HUES48 (cell line): Measurements from ENCODE around the gene TPSG1.
"Not testable (repeated sequence)": the region's sequence is repeated elsewhere in the genome, so short reads cannot be mapped to it uniquely, and the experiment has no call there.

Experiments used
- H3K27ac ChIP-seq: one replicate; pipeline ENCODE4 v1.7.0; 2013; ENCODE audit warnings: low read depth, low read length, inconsistent platforms
- H3K27me3 ChIP-seq: 2 replicates; pipeline ENCODE4 v1.6.1; 2013; ENCODE audit warnings: mild to moderate bottlenecking, low read length; ENCODE audit not compliant: control insufficient read depth, insufficient read depth
- H3K36me3 ChIP-seq: 2 replicates; pipeline ENCODE4 v1.6.1; 2013; ENCODE audit warnings: low read length; ENCODE audit not compliant: control insufficient read depth, insufficient read depth
- H3K4me1 ChIP-seq: 2 replicates; pipeline ENCODE4 v1.6.1; 2013; ENCODE audit warnings: mild to moderate bottlenecking, low read length; ENCODE audit not compliant: control insufficient read depth, insufficient read depth
- H3K4me3 ChIP-seq: 2 replicates; pipeline ENCODE4 v1.5.1; 2013; ENCODE audit warnings: mild to moderate bottlenecking, low read depth, low read length
- H3K9ac ChIP-seq: 2 replicates; pipeline ENCODE4 v1.6.1; 2013; ENCODE audit warnings: mild to moderate bottlenecking, low read depth, low read length, moderate library complexity
- H3K9me3 ChIP-seq: 2 replicates; pipeline ENCODE4 v1.6.1; 2013; ENCODE audit warnings: low read length; ENCODE audit not compliant: control insufficient read depth, insufficient read depth

The TPSG1 gene

GRCh38 chr16:1190789-1191188 lies 34.3 kb downstream of the TPSG1 start:
- H3K27me3 ChIP-seq, H3K36me3 ChIP-seq, H3K4me1 ChIP-seq, H3K9ac ChIP-seq, H3K9me3 ChIP-seq, H3K27ac ChIP-seq, H3K4me3 ChIP-seq: not testable (repeated sequence)

- no peak overlapping the region for H3K9ac ChIP-seq
- no peaks in the 10 kb centered on the region for H3K27me3 ChIP-seq
These were observed 35.6 kb downstream of the TPSG1 start for GRCh38 chr16:1189455-1189854.

GRCh38 chr16:1188432-1189189 lies 36.5 kb downstream of the TPSG1 start:
- H3K9me3 ChIP-seq, result no peaks in the 10 kb centered on the region
- no peaks in the 10 kb centered on the region for H3K27me3 ChIP-seq
- no peaks in the 10 kb centered on the region for H3K36me3 ChIP-seq
- H3K27ac ChIP-seq, result no peak overlapping the region
- no peak overlapping the region for H3K4me3 ChIP-seq
- H3K4me1 ChIP-seq, result no peaks in the 10 kb centered on the region; the same call in 1 of the 2 replicates
- no peak overlapping the region for H3K9ac ChIP-seq

More at GRCh38 chr16:1189455-1189854, 35.6 kb downstream of the TPSG1 start:
- Histone ChIP-seq H3K4me3 (no peak overlapping the region), H3K9me3 (no peaks in the 10 kb centered on the region), H3K4me1 (no peaks in the 10 kb centered on the region; the same call in 1 of the 2 replicates), H3K36me3 (no peaks in the 10 kb centered on the region), H3K27ac (no peak overlapping the region)

GRCh38 chr16:1185460-1186207 lies 39.4 kb downstream of the TPSG1 start:
- H3K4me3 ChIP-seq, H3K27ac ChIP-seq, H3K36me3 ChIP-seq, H3K27me3 ChIP-seq, H3K4me1 ChIP-seq, H3K9me3 ChIP-seq, H3K9ac ChIP-seq: not testable (repeated sequence)

- Histone ChIP-seq H3K9ac (no peak overlapping the region), H3K4me3 (no peak overlapping the region), H3K4me1 (no peaks in the 10 kb centered on the region), H3K27ac (no peak overlapping the region), H3K27me3 (no peaks in the 10 kb centered on the region), H3K9me3 (no peaks in the 10 kb centered on the region), H3K36me3 (no peaks in the 10 kb centered on the region)
These were observed 40.1 kb downstream of the TPSG1 start for GRCh38 chr16:1184980-1185379.

GRCh38 chr16:1184156-1184868 lies 40.8 kb downstream of the TPSG1 start:
- Histone ChIP-seq H3K4me1 (no peaks in the 10 kb centered on the region), H3K9ac (no peak overlapping the region), H3K27me3 (no peaks in the 10 kb centered on the region)

GRCh38 chr16:1182950-1183907 lies 41.8 kb downstream of the TPSG1 start:
- Histone ChIP-seq H3K4me3 (no peak overlapping the region), H3K27ac (no peak overlapping the region), H3K4me1 (no peaks in the 10 kb centered on the region), H3K27me3 (no peaks in the 10 kb centered on the region), H3K9me3 (no peaks in the 10 kb centered on the region), H3K9ac (no peak overlapping the region), H3K36me3 (no peaks in the 10 kb centered on the region)

More at GRCh38 chr16:1184156-1184868, 40.8 kb downstream of the TPSG1 start:
- H3K27ac ChIP-seq, result no peak overlapping the region
- no peaks in the 10 kb centered on the region for H3K9me3 ChIP-seq
- no peak overlapping the region for H3K4me3 ChIP-seq
- no peaks in the 10 kb centered on the region for H3K36me3 ChIP-seq

- Histone ChIP-seq H3K27ac (no peak overlapping the region), H3K36me3 (no peaks in the 10 kb centered on the region), H3K27me3 (no peaks in the 10 kb centered on the region), H3K4me1 (no peaks in the 10 kb centered on the region), H3K9ac (no peak overlapping the region), H3K9me3 (no peaks in the 10 kb centered on the region), H3K4me3 (no peak overlapping the region)
These were observed 42.8 kb downstream of the TPSG1 start for GRCh38 chr16:1182316-1182671.

GRCh38 chr16:1181404-1182315 lies 43.4 kb downstream of the TPSG1 start:
- Histone ChIP-seq H3K4me3 (no peak overlapping the region), H3K27ac (no peak overlapping the region), H3K27me3 (no peaks in the 10 kb centered on the region), H3K36me3 (no peaks in the 10 kb centered on the region), H3K9ac (no peak overlapping the region), H3K4me1 (no peaks in the 10 kb centered on the region), H3K9me3 (no peaks in the 10 kb centered on the region)
